H9 (cell line): ENCODE results near the gene SMTN. TPM values are rescaled to one million over a fixed set of nuclear protein-coding genes. Genes with fewer than 3 reads are reported as not detected.

Experiments used
- DNase-seq: peaks from one replicate; pipeline ENCODE4 v3.0.0-alpha.2; 2017
- H2AFZ ChIP-seq: one replicate; pipeline ENCODE4 v1.6.1; 2013; ENCODE audit warnings: mild to moderate bottlenecking, low read length, control low read depth, moderate library complexity
- H2AK5ac ChIP-seq: 2 replicates; pipeline ENCODE4 v1.6.1; 2013; ENCODE audit warnings: low read length, control low read depth, mixed read lengths; ENCODE audit not compliant: insufficient read length
- H2BK120ac ChIP-seq: one replicate; pipeline ENCODE4 v1.6.1; 2013; ENCODE audit warnings: low read depth, mild to moderate bottlenecking, low read length, control low read depth, inconsistent platforms; ENCODE audit not compliant: poor library complexity, severe bottlenecking
- H2BK12ac ChIP-seq: 2 replicates; pipeline ENCODE4 v1.6.1; 2013; ENCODE audit warnings: low read length, control low read depth, mixed read lengths, low read depth; ENCODE audit not compliant: insufficient read length
- H2BK15ac ChIP-seq: 2 replicates; pipeline ENCODE4 v1.6.1; 2013; ENCODE audit warnings: low read depth, low read length, control low read depth
- H2BK20ac ChIP-seq: one replicate; pipeline ENCODE4 v1.6.1; 2013; ENCODE audit warnings: low read depth, mild to moderate bottlenecking, low read length, control low read depth, inconsistent platforms; ENCODE audit not compliant: poor library complexity, severe bottlenecking
- H2BK5ac ChIP-seq: 2 replicates; pipeline ENCODE4 v1.6.1; 2013; ENCODE audit warnings: low read length, control low read depth, mixed read lengths; ENCODE audit not compliant: insufficient read length
- H3K14ac ChIP-seq: 2 replicates; pipeline ENCODE4 v1.6.1; 2013; ENCODE audit warnings: low read length, control low read depth; ENCODE audit not compliant: insufficient read depth
- H3K18ac ChIP-seq: 2 replicates; pipeline ENCODE4 v1.6.1; 2013; ENCODE audit warnings: low read depth, mild to moderate bottlenecking, mixed read lengths, low read length, control low read depth; ENCODE audit not compliant: insufficient read length
- H3K23ac ChIP-seq: 2 replicates; pipeline ENCODE4 v1.6.1; 2013; ENCODE audit warnings: low read length, control low read depth, mixed read lengths, low read depth; ENCODE audit not compliant: insufficient read length
- H3K23me2 ChIP-seq: 2 replicates; pipeline ENCODE4 v1.6.1; 2013; ENCODE audit warnings: low read depth, mild to moderate bottlenecking, mixed read lengths, low read length, control low read depth; ENCODE audit not compliant: insufficient read length, poor library complexity, severe bottlenecking
- H3K27ac ChIP-seq: 2 replicates; pipeline ENCODE4 v1.5.1; 2013; ENCODE audit warnings: low read length, control low read depth, mixed read lengths, low read depth; ENCODE audit not compliant: insufficient read length
- H3K27me3 ChIP-seq: 2 replicates; pipeline ENCODE4 v1.6.1; 2013; ENCODE audit warnings: low read length, control low read depth, inconsistent platforms; ENCODE audit not compliant: insufficient read depth
- H3K4ac ChIP-seq: 2 replicates; pipeline ENCODE4 v1.6.1; 2013; ENCODE audit warnings: low read depth, mild to moderate bottlenecking, control low read depth, inconsistent platforms, low read length, moderate library complexity
- H3K4me1 ChIP-seq: 2 replicates; pipeline ENCODE4 v1.6.1; 2013; ENCODE audit warnings: low read length, control low read depth, inconsistent platforms; ENCODE audit not compliant: insufficient read depth
- H3K4me2 ChIP-seq: 2 replicates; pipeline ENCODE4 v1.6.1; 2013; ENCODE audit warnings: low read length, control low read depth, mixed read lengths; ENCODE audit not compliant: insufficient read length, insufficient read depth
- H3K56ac ChIP-seq: 2 replicates; pipeline ENCODE4 v1.6.1; 2013; ENCODE audit warnings: low read depth, mild to moderate bottlenecking, mixed read lengths, low read length, control low read depth; ENCODE audit not compliant: insufficient read length
- H3K79me1 ChIP-seq: 2 replicates; pipeline ENCODE4 v1.6.1; 2013; ENCODE audit warnings: low read depth, mild to moderate bottlenecking, moderate library complexity, low read length, control low read depth, inconsistent platforms; ENCODE audit not compliant: insufficient read depth, poor library complexity, severe bottlenecking
- H3K79me2 ChIP-seq: 2 replicates; pipeline ENCODE4 v1.6.1; 2013; ENCODE audit warnings: low read length, control low read depth, inconsistent platforms; ENCODE audit not compliant: insufficient read depth
- H3K9ac ChIP-seq: 2 replicates; pipeline ENCODE4 v1.6.1; 2013; ENCODE audit warnings: low read length, control low read depth, mixed read lengths; ENCODE audit not compliant: insufficient read length; ENCODE audit errors: extremely low read depth
- H3K9me3 ChIP-seq: one replicate; pipeline ENCODE4 v1.6.1; 2013; ENCODE audit warnings: low read depth, low read length, inconsistent platforms; ENCODE audit not compliant: control insufficient read depth
- H3T11ph ChIP-seq: one replicate; pipeline ENCODE4 v1.6.1; 2013; ENCODE audit warnings: mild to moderate bottlenecking, low read length, control low read depth, inconsistent platforms
- H4K20me1 ChIP-seq: one replicate; pipeline ENCODE4 v1.6.1; 2013; ENCODE audit not compliant: control insufficient read depth, insufficient read length, insufficient read depth
- H4K5ac ChIP-seq: 2 replicates; pipeline ENCODE4 v1.6.1; 2013; ENCODE audit warnings: low read depth, mild to moderate bottlenecking, mixed read lengths, low read length, control low read depth; ENCODE audit not compliant: insufficient read length
- H4K8ac ChIP-seq: replicated peaks from 2 replicates; pipeline ENCODE4 v1.6.1; 2013; ENCODE audit warnings: low read length, control low read depth, mixed read lengths, low read depth; ENCODE audit not compliant: insufficient read length
- H4K91ac ChIP-seq: 2 replicates; pipeline ENCODE4 v1.6.1; 2013; ENCODE audit warnings: low read depth, mild to moderate bottlenecking, moderate library complexity, mixed read lengths, low read length, control low read depth; ENCODE audit not compliant: insufficient read length
- H3K27ac Mint-ChIP-seq, 3 experiments: 2 replicates in 2 of 3; 3 replicates in 1 of 3; pipeline ENCODE4 v1.8.0; 2020 to 2021; ENCODE audit warnings: mixed read lengths in 3 of 3, mild to moderate bottlenecking in 1 of 3, moderate library complexity in 1 of 3
- H3K27me3 Mint-ChIP-seq: 2 replicates; pipeline ENCODE4 v1.8.0; 2021; ENCODE audit warnings: low read depth, mild to moderate bottlenecking, moderate library complexity, mixed read lengths
- H3K36me3 Mint-ChIP-seq, 3 experiments: 2 replicates in 2 of 3; 3 replicates in 1 of 3; pipeline ENCODE4 v1.8.0; 2020 to 2021; ENCODE audit warnings: low read depth in 3 of 3, mixed read lengths in 3 of 3; ENCODE audit not compliant: insufficient read depth in 1 of 3
- H3K4me1 Mint-ChIP-seq, 2 experiments: 2 replicates each; pipeline ENCODE4 v1.8.0; 2020; ENCODE audit warnings: mixed read lengths in 2 of 2
- H3K4me3 Mint-ChIP-seq, 2 experiments: 2 replicates in 1 of 2; 3 replicates in 1 of 2; pipeline ENCODE4 v1.8.0; 2020 to 2021; ENCODE audit warnings: mild to moderate bottlenecking in 2 of 2, mixed read lengths in 2 of 2, moderate library complexity in 1 of 2
- H3K9me3 Mint-ChIP-seq, 2 experiments: 2 replicates in 1 of 2; 3 replicates in 1 of 2; pipeline ENCODE4 v1.8.0; 2020; ENCODE audit warnings: mild to moderate bottlenecking in 2 of 2, mixed read lengths in 2 of 2, moderate library complexity in 1 of 2
- WGBS: extraction: QIAGEN DNeasy Blood & Tissue Kit; methylation state at CpG from one replicate; pipeline ENCODE4 v1.1.7; 2013; ENCODE audit warnings: missing lambda C conversion rate, low lambda C conversion rate, mixed read lengths; ENCODE audit not compliant: insufficient read length; ENCODE audit errors: extremely low coverage; 5-methylcytosine and 5-hydroxymethylcytosine counted together
- total RNA-seq: library from RNA; stranded (reverse); gene quantifications from 2 replicates; pipeline ENCODE4 v1.2.1, GENCODE V29; 2021
- TF ChIP-seq, protein P1 (sequence below): fragments of 200-600 bp; sonication (generic); conservative IDR thresholded peaks from 3 replicates; pipeline ENCODE4 v1.8.0; 2021; ENCODE audit warnings: antibody characterized with exemption, mild to moderate bottlenecking

SMTN gene
- total RNA-seq, 1 experiment from 2014 or later, result 23.4 TPM

DNA sequence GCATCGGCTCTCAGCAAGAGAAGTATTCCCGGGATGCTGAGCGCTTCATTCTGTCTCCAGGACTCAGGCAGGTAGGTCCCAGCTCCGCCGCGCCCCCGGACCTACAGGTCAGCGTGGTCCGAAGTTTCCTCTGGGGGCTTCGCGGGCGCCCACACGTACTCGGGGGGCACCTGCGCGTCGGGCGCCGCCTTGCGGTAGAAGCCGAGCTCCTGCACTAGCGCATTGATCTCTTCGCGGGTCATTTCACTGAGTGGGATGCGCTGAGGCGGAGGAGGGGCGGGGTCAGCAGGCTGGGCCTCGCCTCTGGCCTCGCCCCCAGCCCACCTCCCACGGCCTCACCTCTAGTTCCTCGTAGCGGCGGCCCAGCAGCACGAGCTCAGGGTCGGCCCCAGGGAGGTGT lies 23.8 kb downstream of the SMTN start:
- H3K9me3 ChIP-seq, result no peaks in the 10 kb centered on the region
- H3T11ph ChIP-seq, result no peak overlapping the region
- H3K4me1 Mint-ChIP-seq, result peaks cover 12 to 30% of the 10 kb centered on the region in 2 experiments
- no peak overlapping the region for H3K14ac ChIP-seq
- H2AFZ ChIP-seq, result no peak overlapping the region
- no peak overlapping the region for H2BK15ac ChIP-seq
- H4K8ac ChIP-seq, result no peak overlapping the region
- no peaks in the 10 kb centered on the region for H3K4me1 ChIP-seq
- no peak overlapping the region for H2BK5ac ChIP-seq
- H2BK20ac ChIP-seq, result no peak overlapping the region
- H3K4ac ChIP-seq, result no peak overlapping the region
- no peak overlapping the region for H4K5ac ChIP-seq
- H4K91ac ChIP-seq, result no peak overlapping the region
- peak; percentile 90 for DNase-seq
- no peak overlapping the region for H3K4me3 Mint-ChIP-seq
- no peak overlapping the region for H2AK5ac ChIP-seq
- peaks cover 8% of the 10 kb centered on the region for H3K23me2 ChIP-seq
- peaks cover 12% of the 10 kb centered on the region; the same call in 1 of the 2 replicates for H3K27me3 ChIP-seq
- H3K18ac ChIP-seq, result no peak overlapping the region
- peak overlapping the region; percentile 0 for H3K4me2 ChIP-seq
- peaks cover 27% of the 10 kb centered on the region for H3K27me3 Mint-ChIP-seq
- H3K36me3 Mint-ChIP-seq, result peaks cover 0 to 1% (median 0%) of the 10 kb centered on the region in 3 experiments; a peak in 2 of 7 replicates
- no peak overlapping the region for H2BK12ac ChIP-seq
- no peaks in the 10 kb centered on the region for H4K20me1 ChIP-seq
- H3K9ac ChIP-seq, result no peak overlapping the region
- no peaks in the 10 kb centered on the region for H3K79me2 ChIP-seq
- no CpG with 5 or more reads among the region's 35 CpGs for WGBS
- H3K56ac ChIP-seq, result no peak overlapping the region
- H3K27ac ChIP-seq, result no peak overlapping the region
- TF ChIP-seq, protein P1, sequence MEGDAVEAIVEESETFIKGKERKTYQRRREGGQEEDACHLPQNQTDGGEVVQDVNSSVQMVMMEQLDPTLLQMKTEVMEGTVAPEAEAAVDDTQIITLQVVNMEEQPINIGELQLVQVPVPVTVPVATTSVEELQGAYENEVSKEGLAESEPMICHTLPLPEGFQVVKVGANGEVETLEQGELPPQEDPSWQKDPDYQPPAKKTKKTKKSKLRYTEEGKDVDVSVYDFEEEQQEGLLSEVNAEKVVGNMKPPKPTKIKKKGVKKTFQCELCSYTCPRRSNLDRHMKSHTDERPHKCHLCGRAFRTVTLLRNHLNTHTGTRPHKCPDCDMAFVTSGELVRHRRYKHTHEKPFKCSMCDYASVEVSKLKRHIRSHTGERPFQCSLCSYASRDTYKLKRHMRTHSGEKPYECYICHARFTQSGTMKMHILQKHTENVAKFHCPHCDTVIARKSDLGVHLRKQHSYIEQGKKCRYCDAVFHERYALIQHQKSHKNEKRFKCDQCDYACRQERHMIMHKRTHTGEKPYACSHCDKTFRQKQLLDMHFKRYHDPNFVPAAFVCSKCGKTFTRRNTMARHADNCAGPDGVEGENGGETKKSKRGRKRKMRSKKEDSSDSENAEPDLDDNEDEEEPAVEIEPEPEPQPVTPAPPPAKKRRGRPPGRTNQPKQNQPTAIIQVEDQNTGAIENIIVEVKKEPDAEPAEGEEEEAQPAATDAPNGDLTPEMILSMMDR, result peak; percentile 95
- no peak overlapping the region for H3K27ac Mint-ChIP-seq
- H3K79me1 ChIP-seq, result no peaks in the 10 kb centered on the region
- H3K9me3 Mint-ChIP-seq, result 0 out of 5 replicates have a peak, but pooled peaks cover 0 to 2% of the 10 kb centered on the region in 2 experiments
- no peak overlapping the region for H2BK120ac ChIP-seq
- H3K23ac ChIP-seq, result no peak overlapping the region
